ENCODE data around the gene LRP8.

DNA sequence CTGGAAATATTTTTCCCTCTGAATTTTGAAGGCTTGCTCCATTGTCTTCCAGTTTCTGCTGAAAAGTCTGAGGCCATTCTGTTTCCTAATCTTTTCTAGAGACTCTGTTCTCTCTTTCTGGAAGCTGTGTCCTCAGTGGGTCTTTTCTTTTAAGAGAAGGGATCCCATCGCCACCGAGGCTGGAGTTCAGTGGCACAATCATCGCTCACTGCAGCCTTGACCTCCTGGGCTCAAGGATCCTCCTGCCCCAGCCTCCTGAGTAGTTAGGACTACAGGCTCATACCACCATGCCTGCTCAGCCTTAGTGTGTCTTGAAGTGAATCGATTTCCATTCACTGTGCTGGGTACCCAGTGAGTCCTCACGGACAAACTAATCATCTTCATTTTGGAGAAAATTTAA lies 9.6 kb upstream of the LRP8 start:
- TF ChIP-seq POLR2A (IDR thresholded peaks at IDR 0.05; ENCODE audit: low read length), result no peak
- no peak for TF ChIP-seq GATA1 (IDR thresholded peaks at IDR 0.05; ENCODE audit: low read depth, low read length)
